GM12878 (cell line): ENCODE data around the gene FAM200B.

Experiments
- CTCF ChIP-seq, 3 experiments: IDR thresholded peaks in 2 of 3; conservative IDR thresholded peaks in 1 of 3; 2 replicates each; pipeline ENCODE4 v1.5.1; 2011; ENCODE audit warnings: low read depth in 3 of 3, low read length in 3 of 3, mild to moderate bottlenecking in 3 of 3, control low read depth in 2 of 3, moderate library complexity in 2 of 3, inconsistent platforms in 1 of 3, mixed read lengths in 1 of 3; ENCODE audit not compliant: control insufficient read depth in 2 of 3, insufficient read depth in 1 of 3; ENCODE audit errors: extremely low read depth in 1 of 3
- E4F1 ChIP-seq: fragments of 450-650 bp; IDR thresholded peaks from 2 replicates; pipeline ENCODE4 v1.6.1; 2018; ENCODE audit warnings: borderline replicate concordance, mild to moderate bottlenecking; ENCODE audit not compliant: partially characterized antibody
- SUZ12 ChIP-seq: fragments of 200-600 bp; sonication (generic); IDR thresholded peaks from one replicate; pipeline ENCODE4 v1.6.1; 2018; ENCODE audit warnings: antibody characterized with exemption, mild to moderate bottlenecking; ENCODE audit not compliant: unreplicated experiment

GRCh38 chr4:15667006-15667405 lies 14.6 kb upstream of the FAM200B start:
- TF ChIP-seq SUZ12 (no peak), E4F1 (no peak), CTCF (IDR thresholded peaks at IDR 0.05 in 2 of 3, conservative IDR thresholded peaks at IDR 0.05 in 1 of 3; ENCODE audit: control insufficient read depth in 2 of 3, extremely low read depth in 1 of 3, insufficient read depth in 1 of 3, low read depth in 3 of 3, low read length in 3 of 3) (no peak)
